HepG2 (cell line): ENCODE data around the gene CA11. TPM values are rescaled to one million over a fixed set of nuclear protein-coding genes. Genes with fewer than 3 reads are reported as not detected.
"Not testable (repeated sequence)": the region's sequence is repeated elsewhere in the genome, so short reads cannot be mapped to it uniquely, and the experiment has no call there.

Experiments used
- ATAC-seq: fragments of 200-7000 bp; cut with Tn5 transposase; 3 replicates; pipeline ENCODE4 v1.9.1; 2020; ENCODE audit warnings: mild to moderate bottlenecking, moderate library complexity
- BruUV-seq: library from RNA; stranded (reverse); fragments of 400-500 nt; replicated peaks from 2 replicates; lab custom pipeline; 2021; lab: Mats Ljungman, UMichigan
- CTCF ChIA-PET: fragments of 300-600 bp; formaldehyde crosslinking; extraction: SDS; loops from one replicate; lab custom pipeline; 2021; ENCODE audit warnings: low total read pairs, inconsistent platforms, low intra/inter-chr PET ratio; lab: Yijun Ruan, JAX
- POLR2A ChIA-PET: fragments of 350-600 bp; sonication (Branson Sonifier 250); formaldehyde crosslinking; loops from one replicate; lab custom pipeline; 2020; ENCODE audit warnings: antibody characterized with exemption, inconsistent platforms; lab: Yijun Ruan, JAX
- DNase-seq: peaks from one replicate; pipeline ENCODE4 v3.0.0-alpha.2; 2015; ENCODE audit warnings: low spot score
- FAIRE-seq: peaks from 3 replicates; lab custom pipeline; 2011; peaks lifted over from hg19 to GRCh38; lab: Jason Lieb, UNC
- H2AFZ ChIP-seq: one replicate; pipeline ENCODE4 v1.6.1; 2011; ENCODE audit warnings: low read length, inconsistent platforms
- H3K27ac ChIP-seq: fragments of 300-600 bp; 3 replicates; pipeline ENCODE4 v1.8.0; 2011; ENCODE audit warnings: mixed run types, mild to moderate bottlenecking, mixed read lengths, low read length, inconsistent platforms; ENCODE audit not compliant: insufficient read depth; ENCODE audit errors: extremely low read length
- H3K27me3 ChIP-seq, 2 experiments: fragments of 200-600 bp in 1 of 2; 2 replicates in 1 of 2; 3 replicates in 1 of 2; pipeline versions ENCODE4 v1.6.0 to v1.8.0; 2011; ENCODE audit warnings: low read length in 2 of 2, mild to moderate bottlenecking in 2 of 2, moderate library complexity in 2 of 2, inconsistent platforms in 1 of 2; ENCODE audit not compliant: insufficient read depth in 2 of 2, control insufficient read depth in 1 of 2
- H3K36me3 ChIP-seq, 2 experiments: fragments of 200-600 bp in 1 of 2; replicated peaks in 1 of 2; 2 replicates in 1 of 2; 3 replicates in 1 of 2; pipeline versions ENCODE4 v1.5.1 to v1.8.0; 2011; ENCODE audit warnings: low read length in 2 of 2, inconsistent platforms in 1 of 2; ENCODE audit not compliant: insufficient read depth in 2 of 2, control insufficient read depth in 1 of 2
- H3K4me1 ChIP-seq: 2 replicates; pipeline ENCODE4 v1.5.1; 2012; ENCODE audit warnings: low read length, inconsistent platforms; ENCODE audit not compliant: insufficient read depth
- H3K4me2 ChIP-seq: 2 replicates; pipeline ENCODE4 v1.6.0; 2011; ENCODE audit warnings: low read depth, low read length, inconsistent platforms
- H3K4me3 ChIP-seq, 3 experiments: fragments of 200-600 bp in 1 of 3; sonication (generic), shearing (Covaris generic) in 1 of 3; replicated peaks in 1 of 3; 2 replicates each; pipeline ENCODE4 v1.5.1; 2011 to 2016; ENCODE audit warnings: low read length in 3 of 3, inconsistent platforms in 2 of 3, low read depth in 2 of 3, mild to moderate bottlenecking in 2 of 3, control low read depth in 1 of 3, mixed read lengths in 1 of 3; ENCODE audit not compliant: insufficient read depth in 1 of 3
- H3K79me2 ChIP-seq: one replicate; pipeline ENCODE4 v1.6.1; 2011; ENCODE audit warnings: low read length, inconsistent platforms; ENCODE audit not compliant: insufficient read depth
- H3K9ac ChIP-seq: 2 replicates; pipeline ENCODE4 v1.6.0; 2011; ENCODE audit warnings: mild to moderate bottlenecking, low read depth, low read length, inconsistent platforms; ENCODE audit not compliant: insufficient read depth
- H3K9me3 ChIP-seq: 2 replicates; pipeline ENCODE4 v1.5.1; 2012; ENCODE audit warnings: mild to moderate bottlenecking, low read length
- H4K20me1 ChIP-seq: 2 replicates; pipeline ENCODE4 v1.6.0; 2011; ENCODE audit warnings: inconsistent platforms, mild to moderate bottlenecking, low read length, moderate library complexity; ENCODE audit not compliant: insufficient read depth
- BHLHE40 ChIP-seq: IDR thresholded peaks from 2 replicates; pipeline ENCODE4 v1.6.1; 2011; ENCODE audit warnings: low read length, improper control_type of control experiment
- BRCA1 ChIP-seq: sonication (generic); formaldehyde crosslinking; IDR thresholded peaks from 2 replicates; pipeline ENCODE4 v1.4.0; 2020; ENCODE audit warnings: missing genetic modification reagents
- HDAC6 ChIP-seq: fragments of 200-600 bp; sonication (generic); IDR thresholded peaks from 2 replicates; pipeline ENCODE4 v1.7.0; 2017; ENCODE audit warnings: mild to moderate bottlenecking, antibody characterized with exemption, low read length, low read depth
- RFX5 ChIP-seq: IDR thresholded peaks from 2 replicates; pipeline ENCODE4 v1.6.1; 2011; ENCODE audit warnings: low read depth, low read length, improper control_type of control experiment
- ZNF121 ChIP-seq: sonication (generic); formaldehyde crosslinking; IDR thresholded peaks from 2 replicates; pipeline ENCODE4 v1.5.0; 2020; ENCODE audit warnings: mild to moderate bottlenecking, missing genetic modification reagents
- WGBS: methylation state at CpG from one replicate; pipeline ENCODE4 v1.1.6; 2017; ENCODE audit warnings: low lambda C conversion rate; 5-methylcytosine and 5-hydroxymethylcytosine counted together
- in situ Hi-C: cut with HindIII; loops from 2 replicates; pipeline ENCODE4 v1.10.0; 2017; ENCODE audit warnings: low pct_unique_long_range_greater_than_20kb; ENCODE audit not compliant: extremely low pct_ligation_motif_present
- intact Hi-C: fragments of 100-400 bp; cut with micrococcal nuclease; formaldehyde crosslinking; loops from one replicate; pipeline ENCODE4 v1.10.0; 2022; ENCODE audit not compliant: unreplicated experiment
- polyA plus RNA-seq, 8 experiments: library from polyadenylated mRNA; depleted of rRNA in 3 of 8; stranded (reverse) in 7 of 8; unstranded in 1 of 8; fragments of >200 nt; fragmentation: Illumina TruSeq in 4 of 8; extraction: Trizol in 4 of 8; gene quantifications; 2 replicates each; pipeline versions ENCODE4 v1.2.1 to v1.2.3, GENCODE V29; 2011 to 2016; ENCODE audit warnings: low read depth in 4 of 8, missing spikeins in 1 of 8, mixed read lengths in 1 of 8; ENCODE audit not compliant: insufficient read depth in 1 of 8
- total RNA-seq, 5 experiments: library from RNA; depleted of rRNA; stranded (reverse); fragments of >200 nt; fragmentation: Illumina TruSeq; extraction: Trizol; gene quantifications; 2 replicates each; pipeline ENCODE4 v1.2.3, GENCODE V29; 2016; ENCODE audit warnings: low read depth in 1 of 5
- TF ChIP-seq, protein P1 (sequence below): IDR thresholded peaks from 2 replicates; pipeline ENCODE4 v1.6.1; 2016; ENCODE audit warnings: low read depth, borderline replicate concordance

The CA11 gene
- total and polyA plus RNA-seq, 2 of the 13 experiments (the other 11 are each of a cell fraction or from before 2014, with no cell fraction given) = 0.41 to 0.58 TPM

DNA sequence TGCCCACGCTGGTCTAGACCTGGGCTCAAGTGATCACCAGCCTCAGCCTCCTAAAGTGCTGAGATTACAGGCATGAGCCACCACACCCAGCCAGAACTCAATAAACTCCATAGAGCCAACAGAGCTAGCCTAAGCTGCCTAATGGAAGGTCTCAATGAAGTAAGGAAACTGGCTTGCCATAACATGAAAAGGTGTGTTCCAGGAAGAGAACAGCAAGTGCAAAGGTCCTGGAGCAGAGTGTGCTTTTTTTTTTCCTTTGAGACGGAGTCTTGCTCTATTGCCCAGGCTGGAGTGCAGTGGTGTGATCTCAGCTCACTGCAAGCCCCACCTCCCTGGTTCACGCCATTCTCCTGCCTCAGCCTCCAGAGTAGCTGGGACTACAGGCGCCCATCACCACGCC is 11.8 kb upstream of the CA11 start:
- CTCF ChIA-PET, H3K4me3 ChIP-seq, H3K27ac ChIP-seq, H4K20me1 ChIP-seq, H3K27me3 ChIP-seq: not testable (repeated sequence)
- TF ChIP-seq ZNF121 (CRISPR knock-in tag) = 0 out of 2 replicates have a peak, but pooled peaks have one; percentile 34
- TF ChIP-seq, all 625 proteins: peak for 1; not testable (repeated sequence) for 624
- H2AFZ ChIP-seq, in situ Hi-C loops, ATAC-seq, H3K36me3 ChIP-seq, FAIRE-seq, H3K4me1 ChIP-seq, H3K9ac ChIP-seq, H3K4me2 ChIP-seq, DNase-seq, BruUV-seq, H3K79me2 ChIP-seq, POLR2A ChIA-PET, H3K9me3 ChIP-seq: not testable (repeated sequence)
- 38% methylated on average over 5 of the region's 5 CpGs for WGBS
- intact Hi-C loops = loop anchor here (1.0 kb wide), 1 partner anchor 33 kb away; no protein-coding TSS in a partner anchor

DNA sequence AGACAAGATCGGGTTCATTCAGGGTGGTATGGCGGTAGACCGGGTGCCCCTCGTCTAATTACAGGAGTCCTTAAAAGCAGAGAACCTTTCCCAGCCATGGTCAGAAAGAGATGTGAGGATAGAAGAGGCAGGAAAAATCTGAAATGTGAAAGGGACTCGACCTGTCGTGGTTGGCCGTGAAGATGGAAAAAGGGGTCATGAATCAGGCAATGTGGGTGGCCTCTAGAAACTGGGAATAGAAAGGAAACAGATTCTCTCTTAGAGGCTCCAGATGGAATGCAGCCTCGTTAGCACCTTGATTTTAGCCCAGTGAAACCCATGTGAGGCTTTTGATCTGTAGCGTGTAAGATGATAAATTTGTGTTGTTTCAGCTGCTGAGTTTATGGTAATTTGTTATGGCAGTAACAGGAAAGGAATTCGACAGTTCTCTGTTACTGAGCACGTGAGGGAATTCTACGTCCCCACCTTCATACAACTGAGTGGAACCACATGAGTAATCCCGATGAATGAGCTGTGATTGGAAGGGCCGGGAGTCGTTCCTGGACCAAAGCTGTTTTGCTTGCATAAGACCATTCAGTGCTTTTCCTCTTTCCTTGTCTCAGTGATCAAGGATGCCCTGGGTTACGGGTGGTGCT is 11.0 kb upstream of the CA11 start:
- Histone ChIP-seq H3K4me1 (peaks cover 2% of the 10 kb centered on the region; the same call in 1 of the 2 replicates), H4K20me1 (no peaks in the 10 kb centered on the region), H3K9ac (no peak overlapping the region), H2AFZ (no peak overlapping the region), H3K9me3 (no peaks in the 10 kb centered on the region), H3K27me3 (no peaks in the 10 kb centered on the region), H3K79me2 (no peaks in the 10 kb centered on the region), H3K4me2 (no peak overlapping the region), H3K4me3 (no peak overlapping the region), H3K36me3 (no peaks in the 10 kb centered on the region), H3K27ac (no peak overlapping the region)
- TF ChIP-seq, protein P1, sequence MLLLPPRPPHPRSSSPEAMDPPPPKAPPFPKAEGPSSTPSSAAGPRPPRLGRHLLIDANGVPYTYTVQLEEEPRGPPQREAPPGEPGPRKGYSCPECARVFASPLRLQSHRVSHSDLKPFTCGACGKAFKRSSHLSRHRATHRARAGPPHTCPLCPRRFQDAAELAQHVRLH = no peak
- TF ChIP-seq BHLHE40 (peak; percentile 65), BRCA1 (CRISPR knock-in tag) (no peak), HDAC6 (no peak), RFX5 (peak; percentile 71; the same call in 1 of the 2 replicates)
- BruUV-seq = no TSS peak
- no peak for FAIRE-seq
- intact Hi-C loops (loop anchor here (1.0 kb wide), 1 partner anchor 34 kb away; no protein-coding TSS in a partner anchor), in situ Hi-C loops (no loop called here)
- ATAC-seq = no peak
- 28% methylated on average over 15 of the region's 16 CpGs for WGBS
- CTCF ChIA-PET = no interaction called here
- DNase-seq = no peak
- POLR2A ChIA-PET = no interaction called here
